ENCODE data around the gene MRPL46. TPM values are rescaled to one million over a fixed set of nuclear protein-coding genes. Genes with fewer than 3 reads are reported as not detected.

The MRPL46 gene
- total and polyA plus RNA-seq, 2 experiments from 2014 or later: 20.9 to 39.1 TPM

GRCh38 chr15:88493844-88494243 lies 26.7 kb upstream of the MRPL46 start:
- Histone ChIP-seq H3K4me3 (no peak overlapping the region), H3K36me3 (ENCODE audit: insufficient read depth) (no peaks in the 10 kb centered on the region), H3K9me2 (ENCODE audit: insufficient read depth) (no peaks in the 10 kb centered on the region), H3K79me2 (replicated peaks; ENCODE audit: insufficient read depth) (no peaks in the 10 kb centered on the region), H3F3A (replicated peaks; ENCODE audit: low read depth) (no peaks in the 10 kb centered on the region), H3K4me2 (no peak overlapping the region), H3K27ac (ENCODE audit: low read depth) (no peak overlapping the region), H3K4me1 (ENCODE audit: insufficient read depth) (no peaks in the 10 kb centered on the region), H4K20me1 (replicated peaks; ENCODE audit: insufficient read depth) (no peaks in the 10 kb centered on the region), H2AFZ (no peak overlapping the region), H3K27me3 (ENCODE audit: insufficient read depth) (no peaks in the 10 kb centered on the region)
- Mint-ChIP-seq H3K36me3 (ENCODE audit: low read depth) (no peaks in the 10 kb centered on the region), H3K9me3 (no peaks in the 10 kb centered on the region), H3K27me3 (ENCODE audit: insufficient read depth, low read depth, poor library complexity) (peaks cover 9% of the 10 kb centered on the region), H3K4me3 (no peak overlapping the region), H3K4me1 (peaks cover 5% of the 10 kb centered on the region), H3K27ac (no peak overlapping the region)
- DNase-seq (ENCODE audit: low spot score) (no peak), ATAC-seq (no peak)
- no peak for TF ChIP-seq EZH2phosphoT487 (IDR thresholded peaks at IDR 0.05; ENCODE audit: unreplicated experiment)
- TF ChIP-seq, protein P1, sequence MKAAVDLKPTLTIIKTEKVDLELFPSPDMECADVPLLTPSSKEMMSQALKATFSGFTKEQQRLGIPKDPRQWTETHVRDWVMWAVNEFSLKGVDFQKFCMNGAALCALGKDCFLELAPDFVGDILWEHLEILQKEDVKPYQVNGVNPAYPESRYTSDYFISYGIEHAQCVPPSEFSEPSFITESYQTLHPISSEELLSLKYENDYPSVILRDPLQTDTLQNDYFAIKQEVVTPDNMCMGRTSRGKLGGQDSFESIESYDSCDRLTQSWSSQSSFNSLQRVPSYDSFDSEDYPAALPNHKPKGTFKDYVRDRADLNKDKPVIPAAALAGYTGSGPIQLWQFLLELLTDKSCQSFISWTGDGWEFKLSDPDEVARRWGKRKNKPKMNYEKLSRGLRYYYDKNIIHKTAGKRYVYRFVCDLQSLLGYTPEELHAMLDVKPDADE (IDR thresholded peaks at IDR 0.05): no peak
- TF ChIP-seq, protein P2, sequence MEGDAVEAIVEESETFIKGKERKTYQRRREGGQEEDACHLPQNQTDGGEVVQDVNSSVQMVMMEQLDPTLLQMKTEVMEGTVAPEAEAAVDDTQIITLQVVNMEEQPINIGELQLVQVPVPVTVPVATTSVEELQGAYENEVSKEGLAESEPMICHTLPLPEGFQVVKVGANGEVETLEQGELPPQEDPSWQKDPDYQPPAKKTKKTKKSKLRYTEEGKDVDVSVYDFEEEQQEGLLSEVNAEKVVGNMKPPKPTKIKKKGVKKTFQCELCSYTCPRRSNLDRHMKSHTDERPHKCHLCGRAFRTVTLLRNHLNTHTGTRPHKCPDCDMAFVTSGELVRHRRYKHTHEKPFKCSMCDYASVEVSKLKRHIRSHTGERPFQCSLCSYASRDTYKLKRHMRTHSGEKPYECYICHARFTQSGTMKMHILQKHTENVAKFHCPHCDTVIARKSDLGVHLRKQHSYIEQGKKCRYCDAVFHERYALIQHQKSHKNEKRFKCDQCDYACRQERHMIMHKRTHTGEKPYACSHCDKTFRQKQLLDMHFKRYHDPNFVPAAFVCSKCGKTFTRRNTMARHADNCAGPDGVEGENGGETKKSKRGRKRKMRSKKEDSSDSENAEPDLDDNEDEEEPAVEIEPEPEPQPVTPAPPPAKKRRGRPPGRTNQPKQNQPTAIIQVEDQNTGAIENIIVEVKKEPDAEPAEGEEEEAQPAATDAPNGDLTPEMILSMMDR (conservative IDR thresholded peaks at IDR 0.05; ENCODE audit: low read depth in 2 of 2): no peak
- TF ChIP-seq EZH2 (IDR thresholded peaks at IDR 0.05; ENCODE audit: low read depth, unreplicated experiment): no peak
- TF ChIP-seq ZNF114 (CRISPR knock-in tag; IDR thresholded peaks at IDR 0.05): no peak
- TF ChIP-seq NANOG (IDR thresholded peaks at IDR 0.05; ENCODE audit: borderline replicate concordance): no peak
- TF ChIP-seq ZNF331 (CRISPR knock-in tag; IDR thresholded peaks at IDR 0.05; ENCODE audit: low read depth): no peak
- no peak for TF ChIP-seq POLR2AphosphoS5 (IDR thresholded peaks at IDR 0.05; ENCODE audit: low read depth)
- TF ChIP-seq JUNB (IDR thresholded peaks at IDR 0.05; ENCODE audit: unreplicated experiment): no peak
- TF ChIP-seq STAT1 (IDR thresholded peaks at IDR 0.05; ENCODE audit: unreplicated experiment): no peak
- TF ChIP-seq, protein P3, sequence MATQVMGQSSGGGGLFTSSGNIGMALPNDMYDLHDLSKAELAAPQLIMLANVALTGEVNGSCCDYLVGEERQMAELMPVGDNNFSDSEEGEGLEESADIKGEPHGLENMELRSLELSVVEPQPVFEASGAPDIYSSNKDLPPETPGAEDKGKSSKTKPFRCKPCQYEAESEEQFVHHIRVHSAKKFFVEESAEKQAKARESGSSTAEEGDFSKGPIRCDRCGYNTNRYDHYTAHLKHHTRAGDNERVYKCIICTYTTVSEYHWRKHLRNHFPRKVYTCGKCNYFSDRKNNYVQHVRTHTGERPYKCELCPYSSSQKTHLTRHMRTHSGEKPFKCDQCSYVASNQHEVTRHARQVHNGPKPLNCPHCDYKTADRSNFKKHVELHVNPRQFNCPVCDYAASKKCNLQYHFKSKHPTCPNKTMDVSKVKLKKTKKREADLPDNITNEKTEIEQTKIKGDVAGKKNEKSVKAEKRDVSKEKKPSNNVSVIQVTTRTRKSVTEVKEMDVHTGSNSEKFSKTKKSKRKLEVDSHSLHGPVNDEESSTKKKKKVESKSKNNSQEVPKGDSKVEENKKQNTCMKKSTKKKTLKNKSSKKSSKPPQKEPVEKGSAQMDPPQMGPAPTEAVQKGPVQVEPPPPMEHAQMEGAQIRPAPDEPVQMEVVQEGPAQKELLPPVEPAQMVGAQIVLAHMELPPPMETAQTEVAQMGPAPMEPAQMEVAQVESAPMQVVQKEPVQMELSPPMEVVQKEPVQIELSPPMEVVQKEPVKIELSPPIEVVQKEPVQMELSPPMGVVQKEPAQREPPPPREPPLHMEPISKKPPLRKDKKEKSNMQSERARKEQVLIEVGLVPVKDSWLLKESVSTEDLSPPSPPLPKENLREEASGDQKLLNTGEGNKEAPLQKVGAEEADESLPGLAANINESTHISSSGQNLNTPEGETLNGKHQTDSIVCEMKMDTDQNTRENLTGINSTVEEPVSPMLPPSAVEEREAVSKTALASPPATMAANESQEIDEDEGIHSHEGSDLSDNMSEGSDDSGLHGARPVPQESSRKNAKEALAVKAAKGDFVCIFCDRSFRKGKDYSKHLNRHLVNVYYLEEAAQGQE (IDR thresholded peaks at IDR 0.05; ENCODE audit: unreplicated experiment): no peak
- no peak for TF ChIP-seq ZNF462 (CRISPR knock-in tag; IDR thresholded peaks at IDR 0.05)
- TF ChIP-seq CREB1 (CRISPR knock-in tag; IDR thresholded peaks at IDR 0.05; ENCODE audit: low read depth): no peak
